Retina (tissue), 1 donor: ENCODE data around the gene ARSJ.

Experiments
- DNase-seq: peaks from one replicate; pipeline ENCODE4 v3.0.0-alpha.2; 2016

The ARSJ gene

GRCh38 chr4:113899271-113900070, 80.0 kb downstream of the ARSJ start:
- no peak for DNase-seq

- DNase-seq: no peak
Observed at GRCh38 chr4:113893546-113893945, 85.9 kb downstream of the ARSJ start.

- no peak for DNase-seq
Observed at GRCh38 chr4:113888006-113888405, 91.4 kb downstream of the ARSJ start.

- no peak for DNase-seq
Observed at GRCh38 chr4:113885291-113885690, 94.2 kb downstream of the ARSJ start.

GRCh38 chr4:113884655-113885054, 94.8 kb downstream of the ARSJ start:
- peak; percentile 6 for DNase-seq

GRCh38 chr4:113882668-113883067, 96.8 kb downstream of the ARSJ start:
- no peak for DNase-seq

- no peak for DNase-seq
Observed at GRCh38 chr4:113881256-113881655, 98.2 kb downstream of the ARSJ start.

- no peak for DNase-seq
Observed at GRCh38 chr4:113880240-113881028, 99.0 kb downstream of the ARSJ start.

GRCh38 chr4:113878668-113879067, 100.8 kb downstream of the ARSJ start:
- DNase-seq: peak; percentile 47

- DNase-seq: no peak
Observed at GRCh38 chr4:113874480-113874879, 105.0 kb downstream of the ARSJ start.

- no peak for DNase-seq
Observed at GRCh38 chr4:113873508-113873907, 105.9 kb downstream of the ARSJ start.

GRCh38 chr4:113872426-113873260, 106.8 kb downstream of the ARSJ start:
- DNase-seq: no peak

GRCh38 chr4:113871080-113871479, 108.4 kb downstream of the ARSJ start:
- DNase-seq: no peak

GRCh38 chr4:113869743-113870375, 109.6 kb downstream of the ARSJ start:
- no peak for DNase-seq

- DNase-seq: no peak
Observed at GRCh38 chr4:113866611-113867010, 112.8 kb downstream of the ARSJ start.

GRCh38 chr4:113858924-113859323, 120.5 kb downstream of the ARSJ start:
- DNase-seq: no peak

- no peak for DNase-seq
Observed at GRCh38 chr4:113851816-113852215, 127.6 kb downstream of the ARSJ start.
